ENCODE data around the gene MAGIX.

GRCh38 chrX:49116716-49117115, 45.8 kb upstream of the MAGIX start:
- no peak for TF ChIP-seq CTCF (IDR thresholded peaks at IDR 0.05; ENCODE audit: insufficient read depth, low read length, poor library complexity, severe bottlenecking)
- TF ChIP-seq EZH2phosphoT487 (conservative IDR thresholded peaks at IDR 0.05; ENCODE audit: low read length) = no peak

Measured in SU-DHL-6 (cell line).